GM19035 (cell line): ENCODE data around the gene CYTH4.
"Not testable (repeated sequence)": the region's sequence is repeated elsewhere in the genome, so short reads cannot be mapped to it uniquely, and the experiment has no call there.

Experiments
- ATAC-seq: cut with Tn5 transposase; IDR thresholded peaks from one replicate; pipeline ENCODE4 v1.9.1; 2021; ENCODE audit not compliant: unreplicated experiment

CYTH4 gene

DNA sequence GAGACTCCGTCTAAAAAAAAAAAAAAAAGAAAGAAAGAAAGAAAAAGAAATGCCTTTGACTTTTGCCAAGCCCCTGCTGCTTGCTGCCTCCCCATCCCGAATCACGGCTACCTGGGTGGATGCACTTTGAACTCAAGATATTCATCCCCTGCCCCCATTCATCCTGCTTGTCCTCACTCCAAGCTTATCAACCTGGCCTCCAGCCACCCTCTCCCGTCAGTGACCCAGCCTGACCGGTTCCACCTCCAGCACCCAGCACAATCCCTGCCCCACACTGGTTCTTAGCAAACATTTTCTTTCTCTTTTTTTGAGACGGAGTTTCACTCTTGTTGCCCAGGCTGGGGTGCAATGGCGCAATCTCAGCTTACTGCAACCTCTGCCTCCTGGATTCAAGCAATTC is 44.4 kb downstream of the CYTH4 start:
- no peak for ATAC-seq

DNA sequence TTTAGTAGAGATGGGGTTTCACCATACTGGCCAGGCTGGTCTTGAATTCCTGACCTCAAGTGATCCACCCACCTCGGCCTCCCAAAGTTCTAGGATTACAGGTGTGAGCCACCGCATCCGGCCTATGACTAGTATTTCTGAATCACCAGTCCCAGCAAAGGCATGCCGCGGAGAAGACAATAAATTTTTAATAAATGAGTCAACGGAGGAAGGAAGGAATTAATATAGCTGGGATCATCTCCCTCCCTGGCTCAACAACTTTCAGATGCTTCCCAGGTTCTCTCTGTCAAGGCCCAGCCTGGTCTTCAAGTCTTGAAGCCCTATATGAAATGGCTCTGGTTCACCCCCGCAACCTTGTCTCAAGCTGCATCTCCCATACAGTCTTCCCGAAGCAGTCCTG is 45.7 kb downstream of the CYTH4 start:
- ATAC-seq: no peak

DNA sequence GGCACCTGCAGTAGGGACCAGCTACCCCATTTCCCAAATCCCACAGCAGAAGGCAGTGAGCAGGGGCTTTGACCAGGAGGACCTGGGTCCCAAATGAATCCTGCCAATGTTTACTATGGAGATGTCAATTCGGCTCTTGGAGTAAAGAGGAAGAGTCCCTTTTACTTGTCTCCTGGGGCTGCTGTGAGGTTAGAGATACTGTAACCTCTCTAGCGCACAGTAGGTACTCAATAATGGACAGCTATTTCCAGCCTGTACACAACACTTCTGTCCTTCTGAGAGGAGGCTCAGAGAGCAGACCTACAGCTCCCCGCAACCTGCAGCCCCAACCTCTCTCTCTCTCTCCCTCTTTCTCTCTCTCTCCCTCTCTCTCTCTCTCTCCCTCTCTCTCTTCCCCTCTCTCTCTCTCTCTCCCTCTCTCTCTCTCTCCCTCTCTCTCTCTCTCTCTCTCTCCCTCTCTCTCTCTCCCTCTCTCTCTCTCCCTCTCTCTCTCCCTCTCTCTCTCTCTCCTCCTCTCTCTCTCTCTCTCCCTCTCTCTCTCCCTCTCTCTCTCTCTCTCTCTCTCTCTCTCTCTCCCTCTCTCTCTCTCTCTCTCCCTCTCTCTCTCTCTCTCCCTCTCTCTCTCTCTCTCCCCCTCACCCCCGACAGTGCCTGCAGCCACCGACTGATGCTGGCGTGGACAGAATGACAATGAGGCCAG is 46.4 kb downstream of the CYTH4 start:
- not testable (repeated sequence) for ATAC-seq

DNA sequence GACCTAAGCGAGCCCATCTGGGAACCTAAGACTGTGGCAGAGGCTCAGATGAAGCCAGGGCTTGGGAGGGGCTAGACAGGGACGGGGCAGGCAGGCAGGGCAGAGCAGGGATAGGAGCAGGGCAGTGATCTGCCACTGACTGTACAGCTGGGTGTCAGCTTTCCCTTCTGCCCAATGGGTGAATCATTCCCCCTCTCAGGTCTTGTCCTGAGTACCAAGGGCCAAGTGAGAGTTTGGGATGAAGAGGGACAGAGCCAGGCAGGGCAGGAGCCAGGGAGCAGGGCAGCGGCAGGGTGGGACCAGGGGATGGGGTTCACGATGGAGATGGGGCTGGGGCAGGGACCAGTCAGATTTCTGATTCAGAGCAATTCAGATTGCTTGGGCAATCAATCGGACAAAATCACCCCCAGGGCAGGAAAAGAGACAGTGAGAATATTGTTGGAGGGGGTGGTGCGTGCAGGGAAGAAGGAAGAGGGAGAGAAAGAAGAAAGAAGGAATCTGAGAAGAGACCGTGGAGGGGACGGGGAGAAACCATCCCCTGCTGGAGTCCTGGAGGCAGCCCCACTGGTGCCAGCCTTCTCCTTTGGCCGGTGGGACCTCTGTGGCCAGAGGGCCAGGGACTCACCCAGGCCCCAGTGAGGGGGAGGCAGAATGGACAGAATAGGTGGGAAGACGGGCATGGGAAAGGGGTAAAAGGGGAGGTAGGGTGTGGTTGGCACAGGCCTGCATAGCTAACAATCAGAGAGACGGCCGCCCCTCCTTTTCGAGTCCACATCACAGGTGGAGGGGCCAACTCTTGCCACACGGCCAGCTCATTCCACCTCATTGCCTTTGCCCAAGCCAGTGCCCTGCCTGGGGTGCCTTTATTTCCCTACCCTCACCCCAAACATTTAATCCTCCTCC is 47.2 kb downstream of the CYTH4 start:
- no peak for ATAC-seq

DNA sequence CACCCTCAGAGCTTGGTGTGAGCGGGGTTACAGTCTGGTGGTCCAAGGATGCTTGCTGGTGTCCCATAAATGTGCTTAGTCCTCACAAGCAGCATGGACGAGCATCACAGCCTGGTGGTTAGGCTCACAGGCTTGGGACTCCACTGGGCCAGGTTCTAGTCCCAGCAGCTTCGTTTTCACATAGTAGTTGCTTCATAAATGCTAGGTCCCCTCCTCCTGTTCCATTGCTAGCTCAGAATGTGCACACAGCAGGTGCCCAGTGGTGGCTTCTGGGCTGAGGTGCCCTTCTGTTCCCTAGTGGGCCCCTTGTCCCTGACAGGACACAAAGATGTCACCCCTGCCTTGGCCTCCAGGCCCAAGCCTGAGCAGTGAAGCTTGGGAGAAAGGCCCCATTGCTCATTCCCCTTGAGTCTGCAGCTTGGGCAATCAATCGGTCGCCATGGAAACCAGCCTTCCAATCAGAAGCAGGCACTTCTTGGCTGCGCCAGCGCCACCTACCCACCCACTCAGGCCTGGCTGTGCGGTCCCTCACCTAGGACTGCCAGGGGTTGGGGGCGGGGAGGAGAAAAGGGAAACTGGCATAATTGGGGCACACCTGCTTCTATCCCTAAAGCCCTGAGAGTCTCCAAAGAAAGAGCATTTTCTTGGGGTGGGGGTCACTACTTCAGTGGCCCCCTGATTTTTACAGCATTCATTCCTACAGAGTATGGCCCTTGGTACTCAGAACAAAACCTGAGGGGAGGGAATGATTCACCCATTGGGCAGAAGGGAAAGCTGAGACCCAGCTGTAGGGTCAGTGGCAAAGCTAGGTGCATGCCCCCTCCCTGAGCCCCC is 48.1 kb downstream of the CYTH4 start:
- no peak for ATAC-seq

DNA sequence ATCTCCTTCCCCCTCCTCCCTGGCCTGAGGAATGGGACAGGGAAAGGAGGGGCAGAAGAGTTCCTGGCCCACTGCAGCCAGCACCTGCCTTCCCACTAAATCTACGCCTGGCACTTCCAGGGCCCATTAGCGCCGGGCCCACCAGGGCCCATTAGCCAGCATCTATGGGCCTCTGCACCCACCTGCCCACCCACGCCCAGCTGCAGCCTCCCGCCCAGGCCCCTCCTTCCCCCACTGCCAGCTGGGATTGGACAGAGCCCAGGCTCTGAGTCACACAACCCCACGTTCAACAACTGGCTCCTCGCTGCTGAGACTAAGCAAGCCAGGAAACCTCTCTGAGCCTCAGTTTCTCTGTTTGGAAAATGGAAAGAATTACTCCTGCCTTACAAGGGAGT is 48.7 kb downstream of the CYTH4 start:
- ATAC-seq: no peak

DNA sequence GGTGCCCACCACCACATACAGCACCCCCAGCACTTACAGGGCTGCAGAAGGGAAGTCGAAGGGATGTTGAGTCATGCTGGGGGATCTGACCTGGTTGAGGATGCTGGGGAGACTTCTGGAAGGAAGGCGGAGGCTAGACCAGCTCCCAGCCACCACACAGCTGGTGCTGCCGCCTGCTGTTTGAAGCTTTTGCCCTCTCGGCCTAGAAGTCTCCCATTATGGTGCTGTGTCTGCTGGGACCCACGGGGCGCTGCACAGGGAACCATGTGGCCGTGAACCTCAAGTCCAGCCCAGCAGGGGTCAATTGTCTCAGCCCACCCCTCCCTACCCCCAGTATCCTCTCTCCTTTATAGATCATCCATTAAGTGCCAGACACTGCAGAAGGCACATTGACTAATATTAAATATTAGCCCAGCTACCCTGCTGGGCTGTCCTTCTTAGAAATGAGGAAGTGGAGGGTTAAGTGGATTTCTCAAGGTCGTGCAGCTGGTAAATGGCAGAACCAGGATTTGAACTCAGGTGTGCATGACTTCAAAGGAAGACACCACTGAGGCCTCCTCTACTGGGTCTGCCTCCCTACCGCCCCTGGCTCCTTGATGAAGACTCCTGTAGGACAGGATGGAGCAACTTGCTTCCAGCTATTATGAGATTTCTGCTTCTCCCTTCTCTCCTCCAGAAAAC is 49.7 kb downstream of the CYTH4 start:
- ATAC-seq: no peak

DNA sequence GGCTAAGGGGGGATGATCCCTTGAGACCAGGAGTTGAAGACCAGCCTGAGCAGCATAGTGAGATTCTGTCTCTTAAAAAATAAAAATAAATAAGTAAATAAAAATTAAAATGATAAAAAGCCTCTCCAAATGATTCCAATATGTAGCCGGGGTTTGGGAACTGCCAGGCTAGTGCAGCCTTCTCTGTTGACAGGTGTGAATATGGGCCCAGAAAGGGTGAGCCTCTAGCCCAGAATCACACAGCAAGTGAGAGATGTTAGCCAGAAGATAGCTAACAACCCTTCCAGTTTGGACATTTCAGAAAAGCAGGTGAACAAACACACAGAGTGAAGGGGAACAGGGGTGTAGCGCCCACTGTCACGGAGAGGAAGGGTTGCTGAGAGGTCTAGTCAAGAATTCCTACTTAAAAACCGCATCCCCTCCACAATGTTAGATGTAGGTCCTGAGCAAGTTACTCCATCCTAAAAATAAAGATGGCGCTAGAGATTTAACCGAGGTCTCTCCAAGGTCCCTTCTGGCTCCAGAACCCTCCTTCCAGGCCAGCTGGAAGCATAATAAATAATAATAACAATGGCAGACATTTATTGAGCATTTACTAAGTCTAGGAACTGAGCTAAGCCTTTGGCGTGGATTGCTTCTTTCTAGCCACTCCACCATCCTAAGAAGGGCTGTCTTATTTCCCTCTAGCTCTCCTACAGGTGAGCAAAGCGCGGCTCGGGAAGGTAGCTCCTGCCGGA is 51.6 kb downstream of the CYTH4 start:
- ATAC-seq: no peak

DNA sequence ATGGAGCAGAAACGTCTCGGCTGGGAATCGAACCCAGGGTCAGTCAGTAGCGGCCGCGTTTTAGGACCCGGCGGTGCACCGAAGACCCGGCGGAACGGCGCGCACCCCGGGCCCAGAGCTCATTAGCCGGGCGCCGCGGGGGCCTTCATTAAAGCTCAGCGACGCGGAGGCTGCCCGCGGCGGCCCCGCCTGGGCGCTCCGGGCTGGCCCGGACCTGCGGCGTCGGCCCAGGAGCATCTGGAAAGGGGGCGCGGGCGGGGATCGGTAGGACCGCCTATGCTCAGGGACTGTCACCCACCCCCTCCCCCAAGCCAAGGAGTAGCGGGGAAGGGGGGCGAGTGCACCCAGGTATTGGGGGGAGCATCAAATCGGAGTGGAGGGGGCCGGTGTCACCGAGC is 52.2 kb downstream of the CYTH4 start:
- no peak for ATAC-seq

DNA sequence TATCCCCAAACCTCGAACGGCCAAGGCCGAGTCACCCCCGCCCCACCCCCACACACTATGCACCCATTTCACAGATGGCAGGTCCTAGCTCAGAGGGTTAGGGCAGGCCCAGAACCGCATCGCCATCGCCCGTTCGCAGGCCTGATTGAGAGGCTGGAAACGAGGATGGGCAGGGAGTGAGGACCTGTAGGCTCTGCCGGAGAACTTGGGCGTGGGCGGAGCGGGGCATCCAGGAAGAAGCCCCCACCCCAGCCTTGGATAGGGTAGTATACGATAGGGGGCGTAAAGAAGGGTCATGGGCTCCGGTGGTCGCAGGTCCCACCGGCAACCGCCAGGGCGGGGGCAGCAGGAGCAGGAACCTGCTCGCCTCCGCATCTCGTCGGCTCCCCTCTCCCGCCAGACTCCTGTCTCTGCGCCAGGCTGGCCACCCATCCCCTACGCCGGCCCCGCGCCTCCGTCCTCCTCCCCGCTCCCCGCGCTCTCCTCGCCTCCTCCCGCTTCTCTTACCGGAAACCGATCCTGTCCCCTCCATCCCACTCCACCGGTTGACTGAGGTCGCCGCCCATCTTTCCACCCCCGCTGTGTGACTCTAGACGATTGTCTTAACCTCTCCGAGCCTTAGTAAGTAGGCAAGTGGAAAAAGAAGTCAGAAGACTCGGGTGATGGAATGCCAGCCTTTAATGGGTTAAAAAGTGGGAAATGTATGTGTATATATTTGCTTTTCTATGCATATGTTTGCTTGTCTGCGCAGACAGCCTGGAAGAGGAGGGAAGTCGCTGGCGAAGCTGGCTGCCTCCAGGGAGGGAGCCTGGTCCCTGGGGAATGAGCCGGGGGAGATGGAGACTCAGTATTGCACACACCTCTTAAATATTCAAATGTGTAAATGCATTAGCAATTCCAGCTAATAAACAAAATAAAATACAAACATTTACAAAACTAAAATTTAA is 52.8 kb downstream of the CYTH4 start:
- no peak for ATAC-seq

DNA sequence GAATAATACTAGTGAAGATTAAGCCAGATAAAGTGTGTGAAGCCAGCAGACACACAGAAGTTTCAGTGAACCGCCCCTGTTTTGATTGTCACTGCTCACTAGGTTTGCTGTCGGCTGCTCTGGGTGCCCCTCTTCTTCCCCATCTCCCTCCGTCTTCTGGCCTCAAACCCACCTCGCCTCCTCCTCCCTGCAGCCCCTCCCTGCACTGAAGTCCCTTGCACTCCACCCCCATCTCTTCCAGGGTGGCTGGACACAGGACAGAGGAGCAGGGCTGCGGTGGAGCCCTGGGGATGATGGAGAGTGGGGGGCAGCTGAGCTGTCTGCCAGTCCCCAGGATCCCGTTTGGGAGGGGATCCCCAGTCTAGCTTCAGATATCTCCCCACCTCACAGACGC is 53.5 kb downstream of the CYTH4 start:
- ATAC-seq: no peak

DNA sequence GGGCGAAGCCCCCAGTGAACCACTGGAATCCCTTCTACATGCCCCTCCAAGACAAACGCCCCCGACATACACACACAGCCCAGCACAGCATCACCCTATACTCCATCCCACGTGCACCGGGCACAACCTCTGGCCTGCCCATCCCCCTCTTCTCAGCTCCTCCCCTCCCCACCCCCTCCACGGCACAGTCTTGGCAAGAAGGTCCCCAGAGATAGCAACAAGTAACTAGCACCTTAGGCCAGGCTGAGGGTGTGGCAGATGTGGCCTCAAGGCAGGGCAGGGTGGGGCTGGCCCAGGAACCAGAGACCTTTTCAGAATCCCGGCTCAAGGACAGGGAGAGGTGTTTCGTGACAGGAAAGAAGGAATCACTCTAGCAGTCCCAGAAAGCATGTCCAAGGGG is 54.3 kb downstream of the CYTH4 start:
- no peak for ATAC-seq

DNA sequence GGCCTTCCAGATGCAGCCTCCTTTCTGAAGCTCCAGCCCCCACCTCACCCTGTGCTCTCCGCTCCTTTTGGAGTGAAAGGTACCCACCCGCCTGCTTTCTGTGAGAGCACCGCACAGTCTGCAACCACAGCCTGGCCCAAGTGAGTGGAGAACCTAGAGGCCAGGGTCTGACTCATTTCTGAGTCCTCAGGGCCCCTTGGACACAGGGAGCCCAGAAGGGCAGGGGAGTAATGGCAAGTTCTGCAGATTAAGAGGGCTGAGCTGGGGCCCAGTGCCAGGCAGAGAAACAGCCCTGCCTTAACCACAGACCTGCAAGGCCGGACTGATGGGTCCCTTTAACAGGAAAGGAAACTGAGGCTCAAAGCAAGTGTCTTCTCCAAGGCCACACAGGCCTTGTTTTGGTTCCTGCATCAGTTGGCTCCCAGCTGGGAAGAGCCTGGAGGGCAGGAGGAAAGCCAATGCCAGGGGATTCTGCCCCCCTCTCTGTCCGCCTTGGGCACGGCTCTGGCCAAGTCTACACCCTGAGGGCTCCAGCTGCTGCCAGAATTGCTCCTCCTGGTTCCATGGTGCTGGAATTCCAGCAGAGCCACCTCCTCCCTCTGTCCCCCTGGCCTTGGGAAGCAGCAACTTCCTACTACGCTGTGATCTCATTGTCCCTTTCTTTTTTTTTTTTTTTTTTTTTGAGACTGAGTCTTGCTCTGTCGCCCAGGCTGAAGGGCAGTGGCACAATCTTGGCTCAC is 55.1 kb downstream of the CYTH4 start:
- no peak for ATAC-seq

DNA sequence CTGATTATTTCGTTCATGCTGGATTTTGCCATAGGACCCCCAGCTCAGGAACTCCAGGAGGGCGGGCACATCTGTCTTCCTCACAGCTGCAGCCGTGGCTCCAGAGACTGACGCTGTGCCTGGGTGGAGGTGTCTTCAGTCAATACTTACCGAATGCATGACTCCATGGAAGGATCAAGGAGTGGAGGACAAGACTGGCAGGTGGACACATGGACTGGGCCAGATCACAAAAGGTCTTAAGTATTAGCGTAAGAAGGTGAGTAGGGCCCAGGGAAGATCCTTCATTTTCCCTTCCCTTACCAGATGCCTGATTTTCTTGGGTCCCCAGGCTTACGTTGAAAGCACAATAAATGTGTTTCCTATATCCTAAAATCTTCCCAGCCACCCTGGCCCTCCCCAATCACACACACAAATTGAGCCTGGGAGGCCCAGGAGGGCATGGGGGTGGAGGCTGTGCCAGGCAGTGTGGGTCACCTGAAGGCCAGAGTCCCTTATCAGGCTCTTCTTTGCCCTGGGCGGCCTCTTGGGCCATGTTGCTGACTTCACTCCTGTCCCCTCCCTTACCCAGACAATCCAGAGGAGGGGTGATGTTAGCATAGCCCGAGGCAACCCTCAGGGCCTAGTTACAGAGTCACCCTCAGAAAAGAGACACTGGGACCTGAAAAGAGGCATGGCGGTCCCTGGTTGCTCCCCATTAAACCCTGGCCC is 56.4 kb downstream of the CYTH4 start:
- no peak for ATAC-seq

DNA sequence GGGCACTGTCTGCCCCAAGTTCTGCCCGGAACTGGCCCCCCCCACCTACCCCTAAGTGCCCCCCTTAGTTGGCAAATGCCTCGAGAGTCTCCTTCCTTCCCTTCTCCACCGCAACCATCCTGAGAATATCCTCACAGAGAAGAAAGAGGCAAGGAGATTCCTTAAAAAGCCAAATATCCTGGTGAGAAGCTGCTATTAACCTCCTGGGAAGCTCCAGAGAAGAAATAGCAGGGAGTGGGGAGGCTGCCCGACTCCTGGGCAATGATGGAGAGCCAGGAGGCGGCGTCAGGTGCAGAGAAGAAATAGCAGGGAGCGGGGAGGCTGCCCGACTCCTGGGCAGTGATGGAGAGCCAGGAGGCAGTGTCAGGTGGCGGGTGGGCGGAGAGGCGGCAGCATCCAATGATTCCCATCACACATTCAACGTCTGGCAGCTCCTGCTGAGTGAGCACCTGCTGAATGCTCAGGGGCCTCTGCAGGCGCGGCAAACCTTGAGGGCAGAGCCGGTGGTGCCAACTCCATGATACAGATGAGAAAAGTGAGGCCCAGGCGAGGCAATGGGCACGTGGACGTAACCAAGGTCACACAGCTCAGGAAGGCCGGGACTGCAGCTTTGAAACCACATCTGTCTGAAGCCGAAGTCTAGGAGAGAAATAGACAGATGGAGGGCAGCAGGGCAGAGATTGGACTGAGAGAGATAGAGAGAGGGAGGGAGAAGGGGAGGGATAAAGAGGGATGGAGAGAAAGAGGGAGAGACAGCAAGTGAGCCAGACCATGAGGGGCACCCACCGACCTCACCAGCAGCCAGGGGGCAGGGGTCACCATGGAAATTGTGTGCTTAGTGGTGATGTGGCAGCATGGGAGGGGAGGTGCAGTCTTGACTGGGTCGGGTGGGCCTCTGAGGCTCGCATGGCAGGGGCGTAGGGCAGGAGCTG is 58.3 kb downstream of the CYTH4 start:
- no peak for ATAC-seq

DNA sequence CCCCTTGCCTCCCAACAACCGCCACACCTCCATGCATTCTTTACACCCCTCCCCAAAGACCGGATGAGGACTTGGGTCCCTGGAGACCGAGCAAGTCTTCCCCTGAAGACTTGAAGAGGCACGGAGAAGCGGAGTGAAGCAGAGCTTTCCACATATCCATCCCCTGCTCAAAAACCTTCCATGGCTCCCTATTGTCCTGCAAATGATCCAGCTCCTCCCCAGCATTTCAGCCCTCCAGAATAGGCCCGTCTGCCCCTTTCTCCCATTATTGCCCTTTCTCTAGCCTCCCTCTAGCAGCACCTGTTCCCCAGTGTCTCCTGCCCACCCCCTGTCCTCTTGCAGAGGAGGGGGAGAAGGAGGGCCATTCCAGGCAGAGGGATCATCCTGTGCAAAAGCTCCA is 59.8 kb downstream of the CYTH4 start:
- ATAC-seq: no peak

DNA sequence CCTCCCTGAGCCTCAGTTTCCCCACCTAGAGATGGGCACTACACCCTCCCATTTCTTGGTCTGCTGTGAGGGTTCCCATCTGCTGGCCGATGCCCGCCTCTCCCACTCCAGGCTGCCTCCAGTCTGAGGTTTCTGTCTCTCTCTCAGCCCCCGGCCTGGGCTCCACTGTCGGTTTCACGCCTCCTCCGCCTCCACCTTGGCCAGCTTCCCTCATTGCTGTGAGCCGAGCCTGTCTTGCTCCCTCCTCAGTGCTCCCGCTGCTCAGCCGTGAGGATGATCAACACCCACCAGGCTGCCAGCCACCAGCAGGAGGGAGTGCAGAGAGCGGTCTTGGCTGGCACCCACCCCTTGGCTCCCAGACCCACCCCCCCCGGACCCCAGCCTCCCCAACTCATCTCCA is 61.0 kb downstream of the CYTH4 start:
- no peak for ATAC-seq
